ENCODE results near the gene IWS1.
"Not testable (repeated sequence)": the region's sequence is repeated elsewhere in the genome, so short reads cannot be mapped to it uniquely, and the experiment has no call there.

The IWS1 gene

GRCh38 chr2:127454595-127455565, 71.4 kb downstream of the IWS1 start:
- DNase-seq (ENCODE audit: low spot score): no peak

DNA sequence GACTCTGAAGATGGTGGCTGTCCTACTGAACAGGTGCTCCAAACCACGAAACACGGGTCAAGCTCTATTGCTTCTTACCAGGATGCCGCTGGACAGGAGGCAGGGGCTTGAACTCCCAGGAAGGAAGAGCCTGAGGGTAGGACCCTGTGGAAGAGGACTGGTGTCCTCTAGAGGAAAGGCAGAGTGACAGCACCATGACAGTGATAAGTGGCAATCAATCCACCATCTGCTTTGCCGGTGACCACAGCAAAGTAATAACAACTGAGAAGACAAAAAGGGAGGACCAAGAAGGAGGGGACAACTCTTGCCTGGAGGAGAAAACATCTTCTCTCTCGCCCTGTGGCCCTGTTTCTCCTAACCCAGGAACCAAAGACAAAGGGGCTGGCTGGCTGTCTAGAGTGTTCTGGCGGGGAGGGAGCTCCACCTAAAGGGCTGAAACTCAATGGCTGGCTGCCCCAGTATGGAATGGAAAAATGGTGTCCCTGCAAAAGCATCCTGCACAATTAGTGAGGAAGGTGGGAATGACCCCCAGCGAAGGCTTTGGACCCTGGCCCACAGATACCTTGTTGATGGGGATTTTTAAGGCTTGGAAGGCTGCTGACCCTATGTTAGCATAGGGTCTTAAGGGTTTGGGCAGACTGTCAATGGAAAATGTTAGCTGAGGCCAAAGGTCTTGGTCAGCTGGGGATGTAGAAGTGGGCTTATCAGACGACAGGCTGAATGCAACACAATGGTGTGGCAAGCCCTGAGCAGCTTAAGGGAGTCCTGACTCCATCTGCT, 72.7 kb downstream of the IWS1 start:
- no peak for DNase-seq (ENCODE audit: low spot score)

DNA sequence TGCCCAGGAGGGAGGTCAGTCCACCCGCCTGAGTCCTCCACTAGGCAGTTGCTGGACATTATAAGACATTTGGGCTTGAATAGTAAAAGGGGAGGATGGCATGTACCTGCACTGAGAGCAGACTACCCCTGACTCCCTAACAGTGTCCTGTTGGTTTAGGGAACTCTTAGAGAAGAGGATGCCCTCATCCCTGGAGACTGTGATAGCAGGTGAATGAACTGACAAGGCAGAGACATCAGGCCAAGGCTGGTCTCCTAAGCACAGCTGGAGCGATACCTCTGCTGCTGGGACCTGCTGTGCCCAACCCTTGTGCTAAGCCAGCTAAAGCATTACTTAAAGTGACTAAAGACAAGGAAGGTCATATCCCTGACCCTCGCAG, 73.3 kb downstream of the IWS1 start:
- no peak for DNase-seq (ENCODE audit: low spot score)

- not testable (repeated sequence) for DNase-seq (ENCODE audit: low spot score)
Measured at GRCh38 chr2:127452423-127452822, 73.9 kb downstream of the IWS1 start.

GRCh38 chr2:127451981-127452380, 74.3 kb downstream of the IWS1 start:
- DNase-seq (ENCODE audit: low spot score): no peak

DNA sequence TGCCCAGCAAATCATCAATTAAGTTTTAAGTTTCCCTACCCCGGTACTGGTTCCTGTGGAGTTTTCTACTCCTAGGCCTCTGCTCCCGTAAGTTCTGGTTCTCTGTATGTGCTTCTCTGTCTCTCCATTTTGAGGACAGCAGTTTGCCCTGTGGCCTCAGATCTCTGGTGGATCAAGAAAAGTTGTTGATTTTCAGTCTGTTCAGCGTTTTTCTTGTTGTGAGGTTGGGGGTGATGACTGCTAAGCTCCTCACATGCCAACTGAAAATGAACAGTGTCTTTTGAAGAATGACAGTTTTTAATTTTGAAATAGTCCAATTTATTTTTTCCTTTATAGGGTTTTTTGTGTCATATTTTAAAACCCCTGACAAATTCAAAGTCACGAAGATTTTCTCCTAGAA, 76.4 kb downstream of the IWS1 start:
- no peak for DNase-seq (ENCODE audit: low spot score)

DNA sequence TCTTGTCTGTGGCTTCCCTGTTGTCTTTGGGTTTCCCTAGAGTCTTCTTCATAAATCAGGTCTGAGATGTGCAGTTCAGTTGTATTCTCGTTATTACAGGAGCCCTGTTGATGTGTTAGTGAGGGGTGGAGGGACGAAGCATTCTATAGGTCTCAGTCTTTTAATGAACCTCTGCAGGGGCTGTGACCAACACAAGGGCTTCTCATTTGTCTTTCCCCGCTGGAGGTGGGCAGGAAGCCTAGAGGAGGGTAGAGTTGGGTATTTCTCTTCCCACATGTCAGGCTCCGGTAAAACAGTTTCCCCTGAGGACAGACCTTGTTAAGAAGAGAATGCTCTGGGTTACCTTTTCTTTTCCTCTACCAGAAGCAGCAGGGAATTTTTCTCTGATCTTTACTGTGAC, 76.9 kb downstream of the IWS1 start:
- DNase-seq (ENCODE audit: low spot score): no peak

DNA sequence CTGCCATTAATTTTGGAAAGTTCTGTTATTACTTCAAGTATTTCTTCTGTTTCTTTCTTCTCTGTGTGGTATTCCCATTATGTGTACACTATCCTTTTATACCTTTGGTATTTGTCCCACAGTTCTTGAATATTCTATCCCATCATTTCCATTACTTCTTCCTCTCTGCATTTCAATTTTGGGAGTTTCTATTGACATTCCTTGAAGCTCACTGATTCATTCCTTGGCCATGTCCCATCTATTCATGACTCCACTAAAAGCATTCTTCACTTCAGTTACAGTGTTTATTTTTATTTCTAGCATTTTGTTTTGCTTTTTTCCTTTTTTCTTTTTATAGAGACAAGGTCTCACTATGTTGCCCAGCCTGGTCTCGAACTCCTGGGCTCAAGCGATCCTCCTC, 77.8 kb downstream of the IWS1 start:
- DNase-seq (ENCODE audit: low spot score): no peak

- DNase-seq (ENCODE audit: low spot score): no peak
Measured at GRCh38 chr2:127439343-127439742, 86.9 kb downstream of the IWS1 start.

DNA sequence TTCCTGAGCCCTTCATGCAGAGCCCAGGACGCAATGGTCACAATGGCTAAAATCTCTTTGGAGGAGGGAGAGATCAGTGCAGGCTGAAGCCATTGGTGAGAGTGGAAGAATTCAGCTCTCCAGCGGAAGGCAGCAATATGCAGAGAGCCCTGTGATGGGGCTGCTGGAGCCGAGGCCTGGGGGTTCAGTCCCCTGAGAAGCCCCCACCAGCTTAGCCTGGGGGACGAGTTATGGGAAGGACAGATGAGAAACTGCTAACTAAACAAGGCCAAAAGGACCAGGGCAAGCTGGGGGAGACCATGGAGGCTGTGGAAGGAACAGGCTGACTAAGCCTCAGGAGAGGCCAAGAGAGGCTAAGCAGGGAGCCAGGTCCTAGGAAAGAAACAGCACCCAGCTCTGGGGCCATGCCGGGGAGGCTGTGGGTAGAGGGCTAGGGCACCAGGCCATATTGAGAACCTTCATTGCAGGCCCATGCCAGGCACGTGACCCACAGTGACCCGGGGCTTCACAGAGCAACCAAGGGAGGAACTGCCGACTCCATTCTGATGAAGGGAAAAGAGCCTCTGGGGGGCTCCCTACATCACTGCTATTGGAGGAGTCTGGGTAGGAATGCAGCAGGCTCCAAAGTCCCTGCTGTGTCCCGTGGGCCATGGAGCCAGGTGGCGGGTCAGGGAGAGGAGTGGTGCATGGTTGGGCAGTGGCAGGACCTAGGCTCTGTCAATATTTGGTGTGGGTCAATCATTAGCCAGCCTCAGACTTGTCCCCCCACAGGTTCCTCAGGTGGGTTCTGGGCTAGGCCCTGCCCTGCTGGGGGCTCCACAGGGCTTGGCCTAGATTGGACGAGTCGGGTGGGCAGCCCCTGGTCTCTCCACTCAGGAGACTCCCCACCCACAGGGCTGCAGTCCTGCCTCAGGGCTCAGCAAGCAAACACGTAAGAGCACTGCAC, 88.2 kb downstream of the IWS1 start:
- DNase-seq (ENCODE audit: low spot score): no peak

GRCh38 chr2:127437056-127437455, 89.2 kb downstream of the IWS1 start:
- no peak for DNase-seq (ENCODE audit: low spot score)

DNA sequence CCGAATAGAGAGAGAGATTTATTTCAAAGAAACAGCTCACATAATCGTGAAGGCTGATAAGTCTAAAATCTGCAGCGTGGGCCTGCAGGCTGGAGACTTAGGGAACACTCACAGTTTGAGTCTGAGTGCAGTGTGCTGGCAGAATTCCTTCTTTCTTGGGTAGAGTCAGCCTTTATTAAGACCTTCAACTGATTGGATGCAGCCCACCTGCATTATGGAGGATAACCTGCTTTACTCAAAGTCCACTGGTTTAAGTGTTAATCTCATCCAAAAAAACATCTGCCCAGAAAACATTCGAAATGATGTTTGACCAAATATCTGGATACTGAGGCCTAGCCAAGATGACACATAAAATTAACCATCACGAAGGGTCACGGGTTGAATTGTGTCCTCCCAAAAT, 91.8 kb downstream of the IWS1 start:
- no peak for DNase-seq (ENCODE audit: low spot score)

GRCh38 chr2:127431408-127432023, 94.8 kb downstream of the IWS1 start:
- no peak for DNase-seq (ENCODE audit: low spot score)

Measured in CD4-positive, alpha-beta T cell treated with Interleukin-15 for 4 hours (primary cell).